Lower leg skin (tissue), 4 donors: Measurements from ENCODE around the gene GRN. TPM values are rescaled to one million over a fixed set of nuclear protein-coding genes. Genes with fewer than 3 reads are reported as not detected.

Experiments
- DNase-seq, 2 donors: peaks; one replicate each; pipeline ENCODE4 v3.0.0-alpha.2; 2019; ENCODE audit warnings: low spot score in 2 of 2
- H3K4me3 ChIP-seq: fragments of 200-600 bp; sonication (generic); 2 replicates; pipeline ENCODE4 v1.5.1; 2017; ENCODE audit warnings: mild to moderate bottlenecking, low read depth; ENCODE audit not compliant: poor library complexity, severe bottlenecking
- POLR2A ChIP-seq, 2 donors: fragments of 450-650 bp; IDR thresholded peaks; one replicate each; pipeline ENCODE4 v1.6.1; 2016 to 2017; ENCODE audit warnings: antibody characterized with exemption in 2 of 2, mild to moderate bottlenecking in 1 of 2, moderate library complexity in 1 of 2
- WGBS, 2 donors: methylation state at CpG; one replicate each; pipeline ENCODE4 v1.1.5; 2018; 5-methylcytosine and 5-hydroxymethylcytosine counted together
- intact Hi-C: fragments of 100-400 bp; cut with DNase I; formaldehyde crosslinking; loops from one replicate; pipeline ENCODE4 v1.15.0; 2023; ENCODE audit warnings: low total_unique reads
- total RNA-seq, 4 donors: library from RNA; depleted of rRNA; stranded (reverse); fragments of >200 nt; gene quantifications; one replicate each; pipeline ENCODE4 v1.1.0, GENCODE V29; 2016
- TF ChIP-seq, protein P1 (sequence below), 3 donors: fragments of 450-650 bp; IDR thresholded peaks; one replicate each; pipeline ENCODE4 v1.5.1; 2016; ENCODE audit warnings: antibody characterized with exemption in 3 of 3, mild to moderate bottlenecking in 3 of 3, moderate library complexity in 2 of 3

Gene GRN
- total RNA-seq, 4 donors from 2014 or later, result 272 to 295 (median 283) TPM

DNA sequence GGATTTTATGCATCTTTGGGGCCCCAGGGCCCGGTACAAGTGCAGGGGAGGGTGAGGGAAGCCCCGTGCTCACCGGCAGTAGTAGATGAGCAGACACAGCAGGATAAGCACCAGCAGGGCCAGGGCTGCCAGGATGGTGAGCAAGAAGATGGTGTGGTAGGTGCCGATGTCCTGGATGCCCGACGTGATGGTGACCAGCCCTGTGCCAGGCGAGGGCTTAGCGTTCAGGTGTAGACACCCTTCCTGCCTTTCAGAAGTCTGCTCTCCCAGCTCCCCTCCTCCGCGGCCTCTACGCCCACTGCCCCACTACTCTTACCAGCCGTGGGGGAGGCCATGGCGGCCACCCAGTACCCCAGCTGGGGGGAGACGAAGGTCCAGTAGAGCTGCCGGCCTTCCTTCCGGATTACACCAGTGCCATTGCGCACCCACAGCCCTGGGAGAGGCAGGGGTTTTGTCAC is 10.6 kb downstream of the GRN start:
- no peak for DNase-seq
- intact Hi-C loops, result no loop called here
- H3K4me3 ChIP-seq, result no peak overlapping the region
- TF ChIP-seq, protein P1, sequence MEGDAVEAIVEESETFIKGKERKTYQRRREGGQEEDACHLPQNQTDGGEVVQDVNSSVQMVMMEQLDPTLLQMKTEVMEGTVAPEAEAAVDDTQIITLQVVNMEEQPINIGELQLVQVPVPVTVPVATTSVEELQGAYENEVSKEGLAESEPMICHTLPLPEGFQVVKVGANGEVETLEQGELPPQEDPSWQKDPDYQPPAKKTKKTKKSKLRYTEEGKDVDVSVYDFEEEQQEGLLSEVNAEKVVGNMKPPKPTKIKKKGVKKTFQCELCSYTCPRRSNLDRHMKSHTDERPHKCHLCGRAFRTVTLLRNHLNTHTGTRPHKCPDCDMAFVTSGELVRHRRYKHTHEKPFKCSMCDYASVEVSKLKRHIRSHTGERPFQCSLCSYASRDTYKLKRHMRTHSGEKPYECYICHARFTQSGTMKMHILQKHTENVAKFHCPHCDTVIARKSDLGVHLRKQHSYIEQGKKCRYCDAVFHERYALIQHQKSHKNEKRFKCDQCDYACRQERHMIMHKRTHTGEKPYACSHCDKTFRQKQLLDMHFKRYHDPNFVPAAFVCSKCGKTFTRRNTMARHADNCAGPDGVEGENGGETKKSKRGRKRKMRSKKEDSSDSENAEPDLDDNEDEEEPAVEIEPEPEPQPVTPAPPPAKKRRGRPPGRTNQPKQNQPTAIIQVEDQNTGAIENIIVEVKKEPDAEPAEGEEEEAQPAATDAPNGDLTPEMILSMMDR (IDR thresholded peaks at IDR 0.05), result no peak
- no peak for TF ChIP-seq POLR2A (IDR thresholded peaks at IDR 0.05)
- 78 to 83% methylated on average over 16 to 17 of the region's 17 CpGs for WGBS, 2 donors

DNA sequence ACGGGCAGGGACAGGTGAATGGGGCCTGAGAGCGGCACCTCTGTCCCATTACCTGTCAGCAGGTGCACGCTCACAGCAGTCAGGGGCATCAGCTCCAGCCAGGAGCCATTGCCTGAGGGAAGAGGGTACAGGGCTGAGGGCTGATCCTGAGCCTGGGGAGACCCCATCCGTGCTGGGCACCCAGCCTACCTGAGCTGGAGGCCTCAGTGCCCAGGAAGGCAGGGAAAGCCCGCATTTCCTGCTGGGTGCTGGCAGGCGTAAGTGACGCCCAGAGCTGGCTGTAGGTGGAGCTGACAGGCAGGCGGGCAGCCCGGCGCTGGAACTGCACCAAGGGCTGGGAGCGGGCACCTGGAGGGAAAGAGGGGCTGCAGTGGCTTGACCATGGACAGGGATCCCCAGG is 11.1 kb downstream of the GRN start:
- 67 to 83% methylated on average over 11 of the region's 11 CpGs for WGBS, 2 donors
- no peak for TF ChIP-seq POLR2A (IDR thresholded peaks at IDR 0.05)
- TF ChIP-seq, protein P1 (IDR thresholded peaks at IDR 0.05), result no peak
- no peak for DNase-seq
- intact Hi-C loops, result no loop called here
- H3K4me3 ChIP-seq, result no peak overlapping the region

DNA sequence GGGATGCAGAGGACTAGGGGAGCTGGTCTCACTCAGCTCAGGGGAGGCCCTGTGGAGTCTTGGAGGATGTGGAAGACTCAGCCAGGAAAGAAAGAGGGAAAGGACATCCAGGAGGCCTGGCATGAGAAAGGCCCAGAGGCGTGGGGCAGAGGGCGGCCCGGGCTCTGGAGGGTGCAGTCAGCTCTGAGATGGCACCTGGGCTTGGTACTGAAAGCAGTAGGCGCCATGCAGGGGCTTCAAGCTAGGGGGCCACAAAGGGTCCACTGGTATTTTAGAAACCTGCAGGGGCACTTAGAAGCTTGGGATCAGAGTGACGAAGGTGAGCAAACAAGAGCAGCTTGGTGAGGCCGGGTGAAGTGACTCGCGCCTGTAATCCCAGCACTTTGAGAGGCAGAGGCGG is 13.0 kb downstream of the GRN start:
- no peak for TF ChIP-seq POLR2A (IDR thresholded peaks at IDR 0.05)
- TF ChIP-seq, protein P1 (IDR thresholded peaks at IDR 0.05), result no peak
- 89 to 90% methylated on average over 9 of the region's 9 CpGs for WGBS, 2 donors
- intact Hi-C loops, result no loop called here

DNA sequence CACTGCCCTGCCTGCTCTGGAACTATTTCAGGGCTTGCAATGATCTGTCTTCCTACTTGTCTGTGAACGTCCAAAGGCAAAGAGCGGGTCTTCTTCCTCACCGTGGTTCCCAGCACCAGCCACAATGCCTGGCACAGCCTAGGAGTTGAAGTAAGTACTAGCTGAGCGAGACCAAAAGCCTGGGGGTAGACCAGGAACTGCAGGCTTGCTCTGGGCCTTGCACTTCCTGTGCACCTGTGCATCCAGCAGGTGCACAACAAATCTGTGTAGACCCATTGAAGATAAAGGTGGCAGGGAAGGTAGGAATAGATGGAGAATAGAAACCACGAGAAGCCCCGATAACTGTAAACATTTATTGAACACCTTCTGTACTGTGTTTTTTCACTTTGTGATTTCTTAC is 13.9 kb downstream of the GRN start:
- no peak overlapping the region for H3K4me3 ChIP-seq
- intact Hi-C loops, result no loop called here
- WGBS, 2 donors, result 57 to 63% methylated on average over 6 of the region's 6 CpGs
- TF ChIP-seq, protein P1 (IDR thresholded peaks at IDR 0.05), result no peak
- no peak for TF ChIP-seq POLR2A (IDR thresholded peaks at IDR 0.05)
- DNase-seq, result no peak

More for the DNA sequence above, 13.0 kb downstream of the GRN start:
- no peak for DNase-seq
- H3K4me3 ChIP-seq, result no peak overlapping the region

DNA sequence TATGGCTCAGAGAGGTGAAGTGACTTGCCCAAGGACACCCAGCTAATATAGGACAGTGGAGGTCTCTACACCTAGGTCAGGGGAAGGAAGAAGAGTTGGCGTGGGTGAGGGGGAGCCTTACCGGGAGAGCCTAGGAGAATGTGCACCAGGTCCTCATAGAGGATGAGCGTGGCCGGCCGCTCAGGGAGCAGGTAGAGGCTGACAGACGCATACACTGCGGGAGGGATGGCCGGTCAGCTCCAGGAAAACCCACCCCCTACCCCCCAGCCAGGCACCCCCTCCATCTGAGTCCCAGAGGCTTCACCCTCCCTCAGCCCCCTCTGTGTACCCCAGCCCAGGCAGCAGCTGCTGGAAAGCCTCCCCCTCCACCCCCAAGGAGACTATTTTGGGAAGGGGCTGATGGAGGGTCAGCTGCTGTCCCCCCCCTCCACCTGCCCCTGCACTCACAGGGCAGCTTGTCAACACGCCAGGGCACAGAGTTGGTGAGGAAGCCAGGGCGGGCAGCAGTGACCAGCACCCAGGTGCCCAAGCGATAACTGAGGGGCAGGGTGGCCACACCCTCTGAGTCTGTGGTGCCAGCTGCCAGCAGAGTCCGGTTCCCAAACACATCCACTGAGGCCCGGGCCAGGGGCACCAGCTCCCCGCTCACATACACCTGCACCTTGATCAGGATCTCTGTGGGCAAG is 14.5 kb downstream of the GRN start:
- no peak overlapping the region for H3K4me3 ChIP-seq
- no peak for DNase-seq
- intact Hi-C loops, result no loop called here
- TF ChIP-seq POLR2A (IDR thresholded peaks at IDR 0.05), result no peak
- TF ChIP-seq, protein P1 (IDR thresholded peaks at IDR 0.05), result no peak
- 78 to 91% methylated on average over 11 to 14 of the region's 14 CpGs for WGBS, 2 donors

DNA sequence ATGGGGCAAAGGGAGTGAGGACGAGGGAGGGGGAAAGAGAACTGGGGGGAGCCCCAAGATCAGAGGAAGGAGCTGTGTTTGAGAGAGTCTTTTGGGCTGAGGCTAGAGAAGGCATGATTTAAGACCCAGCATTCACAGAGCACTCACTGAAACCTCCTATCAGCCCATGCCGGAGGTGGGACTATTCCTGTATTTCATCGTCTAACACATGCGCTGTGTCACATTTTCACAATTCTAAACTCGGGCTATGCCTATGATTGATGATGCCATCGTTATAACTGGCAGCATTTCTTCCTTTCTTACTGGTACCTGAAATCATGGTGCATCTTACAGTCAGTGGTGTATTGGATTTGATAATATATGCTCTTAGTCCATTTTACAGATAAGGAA is 15.0 kb downstream of the GRN start:
- 53 to 57% methylated on average over 6 of the region's 6 CpGs for WGBS, 2 donors
- no peak for TF ChIP-seq POLR2A (IDR thresholded peaks at IDR 0.05)
- TF ChIP-seq, protein P1 (IDR thresholded peaks at IDR 0.05), result no peak

More for the DNA sequence above, 15.0 kb downstream of the GRN start:
- intact Hi-C loops, result no loop called here
- DNase-seq, result no peak
- H3K4me3 ChIP-seq, result no peak overlapping the region
